ENCODE measurements around the gene ABI2. TPM values are rescaled to one million over a fixed set of nuclear protein-coding genes. Genes with fewer than 3 reads are reported as not detected.

The ABI2 gene
- total and polyA plus RNA-seq, 8 donors, result 6.1 to 151 (median 14.4) TPM

- TF ChIP-seq CTCF (IDR thresholded peaks at IDR 0.05), result no peak
- TF ChIP-seq POLR2A (IDR thresholded peaks at IDR 0.05), result no peak
- TF ChIP-seq POLR2AphosphoS5 (IDR thresholded peaks at IDR 0.05), result no peak
- no peak for DNase-seq
- H3K4me1 ChIP-seq, result no peaks in the 10 kb centered on the region
- no peak overlapping the region for H3K4me3 ChIP-seq
- H3K9me3 ChIP-seq, result no peaks in the 10 kb centered on the region
- no peak overlapping the region for H3K27ac ChIP-seq
- no peaks in the 10 kb centered on the region for H3K27me3 ChIP-seq
- H3K36me3 ChIP-seq, result peaks cover 0 to 44% (median 39%) of the 10 kb centered on the region in 4 donors
- intact Hi-C loops (cut with DNase I; ENCODE audit: low total_unique reads), result no loop called here
Measured at GRCh38 chr2:203461746-203462145, 133.6 kb downstream of the ABI2 start.

GRCh38 chr2:203462308-203462707 is 134.1 kb downstream of the ABI2 start:
- no peak for TF ChIP-seq CTCF (IDR thresholded peaks at IDR 0.05)
- no peak for TF ChIP-seq EP300 (IDR thresholded peaks at IDR 0.05)
- TF ChIP-seq POLR2AphosphoS5 (IDR thresholded peaks at IDR 0.05), result no peak
- no peak for TF ChIP-seq POLR2A (IDR thresholded peaks at IDR 0.05)
- no peak for DNase-seq
- Histone ChIP-seq H3K9me3 (no peaks in the 10 kb centered on the region), H3K27me3 (no peaks in the 10 kb centered on the region), H3K36me3 (peaks cover 0 to 39% (median 33%) of the 10 kb centered on the region in 4 donors), H3K27ac (no peak overlapping the region), H3K4me1 (no peaks in the 10 kb centered on the region), H3K4me3 (no peak overlapping the region)
- intact Hi-C loops (cut with DNase I; ENCODE audit: low total_unique reads), result no loop called here
- 91 to 100% (median 93%) methylated on average over 1 of the region's 1 CpG for WGBS, 5 donors

- H3K36me3 ChIP-seq, result peaks cover 0 to 29% (median 23%) of the 10 kb centered on the region in 4 donors
- H3K27me3 ChIP-seq, result no peaks in the 10 kb centered on the region
- H3K4me3 ChIP-seq, result no peak overlapping the region
- intact Hi-C loops (cut with DNase I; ENCODE audit: low total_unique reads), result no loop called here
- H3K4me1 ChIP-seq, result no peaks in the 10 kb centered on the region
- H3K9me3 ChIP-seq, result no peaks in the 10 kb centered on the region
- no peak for TF ChIP-seq POLR2AphosphoS5 (IDR thresholded peaks at IDR 0.05)
- TF ChIP-seq EP300 (IDR thresholded peaks at IDR 0.05), result no peak
- no peak for TF ChIP-seq POLR2A (IDR thresholded peaks at IDR 0.05)
- TF ChIP-seq CTCF (IDR thresholded peaks at IDR 0.05), result no peak
- peak in 1 of 2 donors; percentile 43 for DNase-seq
- no peak overlapping the region for H3K27ac ChIP-seq
Measured at GRCh38 chr2:203463266-203463678, 135.1 kb downstream of the ABI2 start.

- no peak for TF ChIP-seq EP300 (IDR thresholded peaks at IDR 0.05)
- TF ChIP-seq CTCF (IDR thresholded peaks at IDR 0.05), result no peak
- no peak for TF ChIP-seq POLR2A (IDR thresholded peaks at IDR 0.05)
- TF ChIP-seq POLR2AphosphoS5 (IDR thresholded peaks at IDR 0.05), result no peak
- H3K4me3 ChIP-seq, result no peak overlapping the region
- H3K36me3 ChIP-seq, result no peaks in the 10 kb centered on the region
- H3K27me3 ChIP-seq, result no peaks in the 10 kb centered on the region
- peak overlapping the region in 2 of 5 donors; percentile 6 to 29 for H3K27ac ChIP-seq
- H3K9me3 ChIP-seq, result no peaks in the 10 kb centered on the region
- H3K4me1 ChIP-seq, result peaks cover 0 to 21% (median 9%) of the 10 kb centered on the region in 4 donors
- no peak for DNase-seq
- 5 to 13% (median 10%) methylated on average over 1 of the region's 1 CpG for WGBS, 5 donors
- intact Hi-C loops (cut with DNase I; ENCODE audit: low total_unique reads), result no loop called here
Measured at GRCh38 chr2:203469546-203469945, 141.4 kb downstream of the ABI2 start.
